Body of pancreas (tissue), 4 donors: ENCODE data around the gene OR5M3.

ENCODE experiments used
- POLR2A ChIP-seq, 3 donors: fragments of 450-650 bp; IDR thresholded peaks; one replicate each; pipeline ENCODE4 v1.6.1; 2016; ENCODE audit warnings: antibody characterized with exemption in 3 of 3, mild to moderate bottlenecking in 2 of 3
- TF ChIP-seq, protein P1 (sequence below), 7 experiments: fragments of 450-650 bp in 4 of 7; fragments of 200-600 bp in 3 of 7; sonication (generic) in 3 of 7; IDR thresholded peaks; one replicate each; pipeline ENCODE4 v1.5.1; 2016 to 2019; ENCODE audit warnings: antibody characterized with exemption in 7 of 7

DNA sequence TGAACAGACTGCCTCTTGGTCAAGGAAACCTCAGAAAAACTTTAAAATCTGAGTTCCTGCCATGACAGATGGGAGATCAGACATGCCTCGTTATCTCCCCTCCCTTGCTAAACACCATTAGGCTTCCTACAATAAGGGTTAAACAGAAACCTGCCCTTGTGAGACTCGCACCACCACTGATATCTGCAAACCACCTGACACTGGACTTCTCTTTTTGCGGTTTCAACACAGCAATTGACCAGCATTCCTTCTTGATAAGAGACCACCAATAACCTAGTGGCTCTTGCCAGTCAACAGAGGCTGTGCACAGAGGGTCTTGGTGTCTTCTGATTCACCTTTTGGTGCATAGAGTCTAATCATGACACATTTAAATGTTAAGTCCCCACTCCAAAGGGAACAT lies 13.6 kb upstream of the OR5M3 start:
- TF ChIP-seq, protein P1, sequence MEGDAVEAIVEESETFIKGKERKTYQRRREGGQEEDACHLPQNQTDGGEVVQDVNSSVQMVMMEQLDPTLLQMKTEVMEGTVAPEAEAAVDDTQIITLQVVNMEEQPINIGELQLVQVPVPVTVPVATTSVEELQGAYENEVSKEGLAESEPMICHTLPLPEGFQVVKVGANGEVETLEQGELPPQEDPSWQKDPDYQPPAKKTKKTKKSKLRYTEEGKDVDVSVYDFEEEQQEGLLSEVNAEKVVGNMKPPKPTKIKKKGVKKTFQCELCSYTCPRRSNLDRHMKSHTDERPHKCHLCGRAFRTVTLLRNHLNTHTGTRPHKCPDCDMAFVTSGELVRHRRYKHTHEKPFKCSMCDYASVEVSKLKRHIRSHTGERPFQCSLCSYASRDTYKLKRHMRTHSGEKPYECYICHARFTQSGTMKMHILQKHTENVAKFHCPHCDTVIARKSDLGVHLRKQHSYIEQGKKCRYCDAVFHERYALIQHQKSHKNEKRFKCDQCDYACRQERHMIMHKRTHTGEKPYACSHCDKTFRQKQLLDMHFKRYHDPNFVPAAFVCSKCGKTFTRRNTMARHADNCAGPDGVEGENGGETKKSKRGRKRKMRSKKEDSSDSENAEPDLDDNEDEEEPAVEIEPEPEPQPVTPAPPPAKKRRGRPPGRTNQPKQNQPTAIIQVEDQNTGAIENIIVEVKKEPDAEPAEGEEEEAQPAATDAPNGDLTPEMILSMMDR (IDR thresholded peaks at IDR 0.05), result no peak
- no peak for TF ChIP-seq POLR2A (IDR thresholded peaks at IDR 0.05)
